ENCODE data around the gene PNKP. TPM values are rescaled to one million over a fixed set of nuclear protein-coding genes. Genes with fewer than 3 reads are reported as not detected.

PNKP gene
- total and polyA plus RNA-seq, 3 experiments from 2014 or later: 28.4 to 98.7 (median 91.6) TPM

DNA sequence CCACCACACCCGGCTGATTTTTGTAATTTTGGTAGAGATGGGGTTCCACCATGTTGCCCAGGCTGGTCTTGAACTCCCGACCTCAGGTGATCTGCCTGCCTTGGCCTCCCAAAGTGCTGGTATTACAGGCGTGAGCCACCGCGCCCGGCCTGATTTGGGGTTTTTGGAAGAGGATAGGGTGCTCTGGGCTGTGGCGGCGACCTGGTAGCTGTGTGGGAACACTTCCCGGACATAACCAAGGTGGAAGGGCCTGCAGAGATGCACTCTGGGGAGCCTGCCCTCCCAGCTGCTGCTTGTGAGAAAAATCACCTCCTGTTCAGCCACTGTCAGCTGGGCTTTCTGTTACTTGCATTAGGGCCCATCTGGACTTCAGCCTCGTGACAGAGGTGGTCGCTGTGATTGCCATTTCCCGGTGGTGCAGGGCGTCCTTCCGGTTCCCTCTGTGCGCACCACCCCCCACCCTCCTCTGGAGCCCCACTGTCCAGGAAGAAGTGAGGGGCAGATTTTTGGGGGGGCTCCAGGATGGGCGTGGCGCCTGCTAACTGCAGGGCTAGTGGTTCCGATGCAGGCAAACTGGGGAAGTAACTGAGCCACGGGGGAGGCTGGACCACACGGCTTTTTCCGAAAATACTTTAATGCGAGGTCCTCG is 21.8 kb upstream of the PNKP start:
- Histone ChIP-seq H3K9me3 (ENCODE audit: low read length) (no peaks in the 10 kb centered on the region), H3K4me3 (ENCODE audit: low read length) (no peak overlapping the region), H3K27ac (ENCODE audit: low read depth, low read length) (peak overlapping the region; percentile 38), H3K36me3 (ENCODE audit: insufficient read depth, low read length) (no peaks in the 10 kb centered on the region), H3K4me1 (ENCODE audit: insufficient read depth, low read length) (peaks cover 5% of the 10 kb centered on the region), H3K27me3 (ENCODE audit: insufficient read depth, low read length, poor library complexity, severe bottlenecking) (no peaks in the 10 kb centered on the region)
- POLR2A ChIA-PET: interaction anchor here (1.1 kb wide), 1 partner anchor 12 kb away, joined by 3 read pairs; the partner anchor contains the start of genes AKT1S1 and TBC1D17
- CTCF ChIA-PET: interaction anchor here (0.6 to 1.0 kb wide), 2 partner anchors 13 to 39 kb away, joined by 3 to 4 read pairs; partner anchors contain the start of gene ATF5
- peak overlapping the region in 2 of 8 donors; percentile 27 to 32 for H3K27ac Mint-ChIP-seq
- H3K9me3 Mint-ChIP-seq: no peaks in the 10 kb centered on the region
- no peak for DNase-seq
- H3K36me3 Mint-ChIP-seq: peaks cover 0 to 22% (median 2%) of the 10 kb centered on the region in 3 donors
- peak overlapping the region in 5 of 7 donors; percentile 8 to 47 (median 35) for H3K4me3 Mint-ChIP-seq
- H3K4me1 Mint-ChIP-seq: peaks cover 7 to 19% (median 13%) of the 10 kb centered on the region in 3 donors
- H3K27me3 Mint-ChIP-seq: peaks cover 0 to 2% of the 10 kb centered on the region in 2 donors

DNA sequence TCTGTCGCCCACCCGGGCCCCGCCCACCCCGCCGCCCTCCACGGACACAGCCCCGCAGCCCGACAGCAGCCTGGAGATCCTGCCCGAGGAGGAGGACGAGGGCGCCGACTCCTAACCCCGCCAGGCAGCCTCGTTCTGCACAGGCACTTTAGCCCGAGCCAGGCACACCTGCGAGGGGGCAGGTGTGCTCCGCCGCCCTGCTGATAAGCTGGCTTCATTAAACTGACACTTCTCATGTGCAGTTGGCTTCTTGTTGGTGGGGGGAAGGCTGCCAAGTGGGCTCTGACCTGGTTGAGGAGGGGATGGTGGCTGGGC is 21.1 kb upstream of the PNKP start:
- H3K9me3 ChIP-seq (ENCODE audit: low read length): no peaks in the 10 kb centered on the region
- Mint-ChIP-seq H3K27me3 (peaks cover 0 to 2% of the 10 kb centered on the region in 2 donors), H3K4me3 (peak overlapping the region in 2 of 7 donors; percentile 37 to 86), H3K9me3 (no peaks in the 10 kb centered on the region), H3K27ac (no peak overlapping the region), H3K36me3 (peaks cover under 1 to 28% (median 2%) of the 10 kb centered on the region in 3 donors), H3K4me1 (peaks cover 7 to 19% (median 13%) of the 10 kb centered on the region in 3 donors)
- no peak overlapping the region for H3K27ac ChIP-seq (ENCODE audit: low read depth, low read length)
- POLR2A ChIA-PET: no interaction called here
- H3K4me3 ChIP-seq (ENCODE audit: low read length): no peak overlapping the region
- DNase-seq: no peak
- CTCF ChIA-PET: no interaction called here
- H3K27me3 ChIP-seq (ENCODE audit: insufficient read depth, low read length, poor library complexity, severe bottlenecking): no peaks in the 10 kb centered on the region
- H3K36me3 ChIP-seq (ENCODE audit: insufficient read depth, low read length): peaks cover 5% of the 10 kb centered on the region
- H3K4me1 ChIP-seq (ENCODE audit: insufficient read depth, low read length): peaks cover 5% of the 10 kb centered on the region

DNA sequence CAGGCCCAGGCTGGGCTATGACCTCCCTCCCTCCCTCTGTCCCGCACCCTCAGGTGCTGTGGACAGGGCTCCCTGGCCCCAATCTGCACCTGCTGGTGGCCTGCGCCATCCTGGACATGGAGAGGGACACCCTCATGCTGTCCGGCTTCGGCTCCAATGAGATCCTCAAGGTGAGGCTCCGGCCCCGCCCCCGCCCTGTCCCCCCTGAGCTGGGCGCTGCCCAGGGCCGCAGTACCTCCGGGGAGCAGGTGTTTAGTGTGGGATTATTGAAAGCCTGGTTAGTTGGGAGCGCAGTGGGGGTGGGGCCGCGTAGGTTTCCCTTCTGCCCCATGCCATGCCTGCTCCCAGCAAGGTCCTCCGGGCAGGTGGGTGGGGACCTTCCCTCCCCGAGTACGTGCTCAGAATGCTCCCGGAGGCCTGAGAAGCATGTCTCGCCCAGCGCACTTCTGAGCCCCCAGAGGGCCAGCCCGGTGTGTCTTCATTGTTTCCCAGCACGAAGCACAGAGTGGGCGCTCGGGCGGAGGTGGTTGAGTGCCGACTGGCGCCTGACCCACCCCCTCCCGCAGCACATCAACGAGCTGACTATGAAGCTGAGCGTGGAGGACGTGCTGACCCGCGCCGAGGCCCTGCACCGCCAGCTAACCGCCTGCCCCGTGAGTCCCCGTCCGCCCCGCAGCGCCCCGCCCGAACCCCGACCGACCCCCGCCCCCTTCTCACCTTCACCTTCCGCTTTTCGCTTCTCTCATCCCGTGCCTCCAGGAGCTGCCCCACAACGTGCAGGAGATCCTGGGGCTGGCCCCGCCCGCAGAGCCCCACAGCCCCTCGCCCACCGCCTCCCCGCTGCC is 20.5 kb upstream of the PNKP start:
- POLR2A ChIA-PET: no interaction called here
- CTCF ChIA-PET: no interaction called here
- Histone ChIP-seq H3K4me1 (ENCODE audit: insufficient read depth, low read length) (peaks cover 5% of the 10 kb centered on the region), H3K36me3 (ENCODE audit: insufficient read depth, low read length) (peaks cover 11% of the 10 kb centered on the region), H3K27me3 (ENCODE audit: insufficient read depth, low read length, poor library complexity, severe bottlenecking) (no peaks in the 10 kb centered on the region), H3K27ac (ENCODE audit: low read depth, low read length) (no peak overlapping the region), H3K4me3 (ENCODE audit: low read length) (no peak overlapping the region), H3K9me3 (ENCODE audit: low read length) (no peaks in the 10 kb centered on the region)
- Mint-ChIP-seq H3K4me1 (peaks cover 7 to 19% (median 10%) of the 10 kb centered on the region in 3 donors), H3K27me3 (peaks cover 0 to 2% of the 10 kb centered on the region in 2 donors), H3K27ac (no peak overlapping the region), H3K9me3 (no peaks in the 10 kb centered on the region), H3K4me3 (no peak overlapping the region), H3K36me3 (peaks cover 4 to 34% (median 5%) of the 10 kb centered on the region in 3 donors)
- no peak for DNase-seq

DNA sequence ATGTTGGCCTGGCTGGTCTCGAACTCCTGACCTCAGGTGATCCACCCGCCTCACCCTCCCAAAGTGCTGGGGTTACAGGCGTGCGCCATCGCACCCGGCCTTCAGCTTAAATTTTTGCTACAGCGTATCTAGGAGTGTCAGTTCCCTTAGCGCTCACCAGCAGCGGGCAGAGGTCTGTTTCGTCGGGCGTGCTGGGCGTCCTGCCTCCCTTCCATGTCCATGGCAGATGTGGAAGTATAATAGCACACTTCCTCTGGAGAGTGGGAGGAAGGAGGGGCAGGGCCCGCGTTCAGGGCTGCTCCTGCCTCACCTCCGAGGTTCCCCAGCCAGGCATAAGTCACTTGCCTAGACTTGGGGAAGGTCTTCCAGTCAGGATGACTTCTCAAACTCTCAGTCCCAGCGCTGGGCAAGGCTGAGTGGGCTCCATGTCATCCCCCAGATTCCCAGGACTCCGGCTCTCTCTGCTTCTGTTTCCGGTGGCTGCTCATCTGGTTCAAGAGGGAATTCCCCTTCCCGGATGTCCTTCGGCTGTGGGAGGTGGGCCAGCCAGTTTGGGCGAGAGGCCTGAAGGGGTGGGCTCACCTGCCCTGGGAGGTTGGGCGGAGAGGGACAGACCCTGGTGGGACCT is 19.8 kb upstream of the PNKP start:
- Mint-ChIP-seq H3K4me3 (no peak overlapping the region), H3K36me3 (peaks cover 4 to 41% (median 5%) of the 10 kb centered on the region in 3 donors)
- POLR2A ChIA-PET: no interaction called here

GRCh38 chr19:49884760-49885159 is 17.4 kb upstream of the PNKP start:
- ChIA-PET CTCF (interaction anchor here (1.1 kb wide), 1 partner anchor 27 kb away, joined by 3 read pairs; no protein-coding TSS in a partner anchor), POLR2A (no interaction called here)
- H3K9me3 Mint-ChIP-seq: no peaks in the 10 kb centered on the region
- H3K27me3 ChIP-seq (ENCODE audit: insufficient read depth, low read length, poor library complexity, severe bottlenecking): no peaks in the 10 kb centered on the region
- H3K36me3 Mint-ChIP-seq: peaks cover 5 to 65% (median 5%) of the 10 kb centered on the region in 3 donors
- H3K4me3 Mint-ChIP-seq: no peak overlapping the region
- peak overlapping the region in 1 of 8 donors; percentile 33 for H3K27ac Mint-ChIP-seq
- no peak for DNase-seq
- peaks cover 3% of the 10 kb centered on the region for H3K4me1 ChIP-seq (ENCODE audit: insufficient read depth, low read length)
- H3K4me3 ChIP-seq (ENCODE audit: low read length): no peak overlapping the region
- no peaks in the 10 kb centered on the region for H3K4me1 Mint-ChIP-seq
- H3K9me3 ChIP-seq (ENCODE audit: low read length): no peaks in the 10 kb centered on the region
- H3K27ac ChIP-seq (ENCODE audit: low read depth, low read length): no peak overlapping the region
- no peaks in the 10 kb centered on the region for H3K27me3 Mint-ChIP-seq
- peaks cover 38% of the 10 kb centered on the region for H3K36me3 ChIP-seq (ENCODE audit: insufficient read depth, low read length)

More for the DNA sequence above, 19.8 kb upstream of the PNKP start:
- H3K9me3 ChIP-seq (ENCODE audit: low read length): no peaks in the 10 kb centered on the region
- H3K27ac ChIP-seq (ENCODE audit: low read depth, low read length): no peak overlapping the region
- Mint-ChIP-seq H3K27me3 (peaks cover 0 to 2% of the 10 kb centered on the region in 2 donors), H3K9me3 (no peaks in the 10 kb centered on the region), H3K27ac (no peak overlapping the region), H3K4me1 (peaks cover 4 to 14% (median 7%) of the 10 kb centered on the region in 3 donors)
- no peak for DNase-seq
- peaks cover 16% of the 10 kb centered on the region for H3K36me3 ChIP-seq (ENCODE audit: insufficient read depth, low read length)
- CTCF ChIA-PET: no interaction called here
- H3K27me3 ChIP-seq (ENCODE audit: insufficient read depth, low read length, poor library complexity, severe bottlenecking): no peaks in the 10 kb centered on the region
- H3K4me3 ChIP-seq (ENCODE audit: low read length): no peak overlapping the region
- peaks cover 5% of the 10 kb centered on the region for H3K4me1 ChIP-seq (ENCODE audit: insufficient read depth, low read length)

DNA sequence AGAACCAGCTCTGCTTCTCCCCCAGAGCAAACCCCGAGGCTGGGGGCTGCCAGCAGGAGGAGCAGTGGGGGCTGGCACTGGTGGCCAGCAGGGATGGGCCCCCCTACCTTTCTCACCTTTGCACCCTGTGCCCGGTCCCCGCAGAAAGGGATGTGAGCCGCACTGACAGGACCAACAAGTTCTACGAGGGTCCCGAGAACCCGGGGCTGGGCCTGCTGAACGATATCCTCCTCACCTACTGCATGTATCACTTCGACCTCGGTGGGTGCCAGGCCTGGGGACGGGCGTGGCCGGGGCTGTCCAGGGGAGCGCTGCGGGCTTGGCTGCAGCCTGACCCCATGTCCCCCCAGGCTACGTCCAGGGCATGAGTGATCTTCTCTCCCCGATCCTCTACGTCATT is 16.7 kb upstream of the PNKP start:
- Histone ChIP-seq H3K9me3 (ENCODE audit: low read length) (no peaks in the 10 kb centered on the region), H3K4me3 (ENCODE audit: low read length) (no peak overlapping the region), H3K36me3 (ENCODE audit: insufficient read depth, low read length) (peaks cover 38% of the 10 kb centered on the region), H3K4me1 (ENCODE audit: insufficient read depth, low read length) (no peaks in the 10 kb centered on the region), H3K27ac (ENCODE audit: low read depth, low read length) (no peak overlapping the region), H3K27me3 (ENCODE audit: insufficient read depth, low read length, poor library complexity, severe bottlenecking) (no peaks in the 10 kb centered on the region)
- H3K4me1 Mint-ChIP-seq: peaks cover 1 to 4% (median 1%) of the 10 kb centered on the region in 3 donors
- peak overlapping the region in 1 of 8 donors; percentile 33 for H3K27ac Mint-ChIP-seq
- no peaks in the 10 kb centered on the region for H3K9me3 Mint-ChIP-seq
- H3K4me3 Mint-ChIP-seq: no peak overlapping the region
- H3K36me3 Mint-ChIP-seq: peaks cover 5 to 70% (median 5%) of the 10 kb centered on the region in 3 donors
- H3K27me3 Mint-ChIP-seq: no peaks in the 10 kb centered on the region
- DNase-seq: no peak
- CTCF ChIA-PET: interaction anchor here (1.1 kb wide), 1 partner anchor 28 kb away, joined by 3 read pairs; no protein-coding TSS in a partner anchor
- POLR2A ChIA-PET: interaction anchor here (0.6 kb wide), 1 partner anchor 130 kb away, joined by 3 read pairs; no protein-coding TSS in a partner anchor

DNA sequence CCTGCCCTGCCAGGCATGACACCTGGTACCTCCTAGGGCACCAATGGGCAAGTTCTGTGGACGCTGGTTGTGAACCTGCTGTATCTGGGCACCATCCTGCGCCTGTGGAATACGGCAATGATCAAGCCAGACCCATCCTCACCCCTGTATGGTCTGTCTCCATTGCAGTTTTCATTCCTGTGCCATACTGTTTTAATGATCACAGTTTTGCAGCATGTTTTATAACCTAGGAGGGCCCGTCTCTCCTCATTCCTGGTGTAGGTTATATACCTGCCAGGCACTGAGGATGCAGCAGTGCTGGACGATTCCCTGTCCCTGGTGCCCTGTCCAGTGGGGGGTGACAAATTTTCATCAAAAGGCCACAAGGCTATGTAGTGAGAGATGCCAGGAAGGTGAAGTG is 15.7 kb upstream of the PNKP start:
- CTCF ChIA-PET: interaction anchor here (0.8 kb wide), 1 partner anchor 14 kb away, joined by 3 read pairs; no protein-coding TSS in a partner anchor
- Histone ChIP-seq H3K4me1 (ENCODE audit: insufficient read depth, low read length) (peaks cover 10% of the 10 kb centered on the region), H3K27ac (ENCODE audit: low read depth, low read length) (no peak overlapping the region), H3K36me3 (ENCODE audit: insufficient read depth, low read length) (peaks cover 38% of the 10 kb centered on the region), H3K9me3 (ENCODE audit: low read length) (no peaks in the 10 kb centered on the region), H3K4me3 (ENCODE audit: low read length) (no peak overlapping the region), H3K27me3 (ENCODE audit: insufficient read depth, low read length, poor library complexity, severe bottlenecking) (no peaks in the 10 kb centered on the region)
- H3K36me3 Mint-ChIP-seq: peaks cover 5 to 72% (median 8%) of the 10 kb centered on the region in 3 donors
- DNase-seq: no peak
- H3K27me3 Mint-ChIP-seq: peaks cover 0 to 2% of the 10 kb centered on the region in 2 donors
- H3K9me3 Mint-ChIP-seq: no peaks in the 10 kb centered on the region
- peaks cover 8 to 14% (median 11%) of the 10 kb centered on the region in 3 donors for H3K4me1 Mint-ChIP-seq
- POLR2A ChIA-PET: interaction anchor here (0.5 kb wide), 1 partner anchor 45 kb away, joined by 3 read pairs; no protein-coding TSS in a partner anchor
- H3K4me3 Mint-ChIP-seq: no peak overlapping the region
- H3K27ac Mint-ChIP-seq: peak overlapping the region in 1 of 8 donors; percentile 47
